Right lobe of liver (tissue), 6 donors: ENCODE measurements around the gene BCR. TPM values are rescaled to one million over a fixed set of nuclear protein-coding genes. Genes with fewer than 3 reads are reported as not detected.

ENCODE experiments used
- ATAC-seq, 4 donors: fragments of 200-7000 bp; cut with Tn5 transposase; one replicate each; pipeline ENCODE4 v1.9.1; 2020; ENCODE audit warnings: mild to moderate bottlenecking in 4 of 4, moderate library complexity in 4 of 4
- DNase-seq, 3 donors: peaks; one replicate each; pipeline ENCODE4 v3.0.0-alpha.2; 2020
- H3K27ac ChIP-seq, 3 donors: fragments of 200-600 bp; one replicate each; pipeline ENCODE4 v1.8.0; 2022
- H3K27me3 ChIP-seq, 2 donors: fragments of 200-600 bp; one replicate each; pipeline ENCODE4 v1.8.0; 2022
- H3K36me3 ChIP-seq, 4 donors: fragments of 200-600 bp; sonication (generic) in 1 of 4; one replicate each; pipeline versions ENCODE4 v1.5.1 to v1.8.0; 2017 to 2022; ENCODE audit warnings: control low read depth in 1 of 4
- H3K4me1 ChIP-seq, 4 donors: fragments of 200-600 bp; sonication (generic) in 1 of 4; one replicate each; pipeline versions ENCODE4 v1.5.1 to v1.8.0; 2017 to 2022; ENCODE audit warnings: control low read depth in 1 of 4
- H3K4me3 ChIP-seq, 3 donors: fragments of 200-600 bp; one replicate each; pipeline ENCODE4 v1.8.0; 2022
- H3K9me3 ChIP-seq, 4 donors: fragments of 200-600 bp; sonication (generic) in 1 of 4; one replicate each; pipeline versions ENCODE4 v1.5.1 to v1.8.0; 2017 to 2022; ENCODE audit warnings: control low read depth in 1 of 4
- POLR2A ChIP-seq: fragments of 450-650 bp; IDR thresholded peaks from one replicate; pipeline ENCODE4 v1.6.1; 2017; ENCODE audit warnings: antibody characterized with exemption, mild to moderate bottlenecking
- WGBS: methylation state at CpG from one replicate; pipeline ENCODE4 v1.1.6; 2018; ENCODE audit warnings: low coverage, low lambda C conversion rate; ENCODE audit not compliant: insufficient coverage; ENCODE audit errors: missing lambda C conversion rate; 5-methylcytosine and 5-hydroxymethylcytosine counted together
- intact Hi-C, 2 donors: fragments of 100-400 bp; cut with DNase I; formaldehyde crosslinking; loops; one replicate each; pipeline versions ENCODE4 v1.11.2 to v1.14.1; 2022
- total RNA-seq, 6 experiments: library from RNA; depleted of rRNA in 2 of 6; stranded (reverse); fragments of >200 nt in 2 of 6; fragmentation: NEBNext Ultra II Directional in 3 of 6; extraction: Animal tissue kit (Norgen Biotek cat#: 25700) in 3 of 6; gene quantifications; one replicate each; pipeline versions ENCODE4 v1.1.0 to v1.2.4, GENCODE V29; 2016 to 2023
- TF ChIP-seq, protein P1 (sequence below), 4 donors: fragments of 200-600 bp in 3 of 4; fragments of 450-650 bp in 1 of 4; IDR thresholded peaks; one replicate each; pipeline versions ENCODE4 v1.5.1 to v1.8.0; 2016 to 2022; ENCODE audit warnings: antibody characterized with exemption in 4 of 4, mild to moderate bottlenecking in 2 of 4
- donor health status: DM: no; HTN: yes; CAD: no.
- donor health status: DM: no; HTN: no; CAD: no.
- donor health status: DM: no; HTN: no; CAD: no.
- donor health status: DM: no; HTN: yes; CAD: no.
- donor health status: DM: no; HTN: yes; CAD: no.

Gene BCR
- total RNA-seq, 6 experiments from 2014 or later = 22.7 to 28.8 (median 24.3) TPM

DNA sequence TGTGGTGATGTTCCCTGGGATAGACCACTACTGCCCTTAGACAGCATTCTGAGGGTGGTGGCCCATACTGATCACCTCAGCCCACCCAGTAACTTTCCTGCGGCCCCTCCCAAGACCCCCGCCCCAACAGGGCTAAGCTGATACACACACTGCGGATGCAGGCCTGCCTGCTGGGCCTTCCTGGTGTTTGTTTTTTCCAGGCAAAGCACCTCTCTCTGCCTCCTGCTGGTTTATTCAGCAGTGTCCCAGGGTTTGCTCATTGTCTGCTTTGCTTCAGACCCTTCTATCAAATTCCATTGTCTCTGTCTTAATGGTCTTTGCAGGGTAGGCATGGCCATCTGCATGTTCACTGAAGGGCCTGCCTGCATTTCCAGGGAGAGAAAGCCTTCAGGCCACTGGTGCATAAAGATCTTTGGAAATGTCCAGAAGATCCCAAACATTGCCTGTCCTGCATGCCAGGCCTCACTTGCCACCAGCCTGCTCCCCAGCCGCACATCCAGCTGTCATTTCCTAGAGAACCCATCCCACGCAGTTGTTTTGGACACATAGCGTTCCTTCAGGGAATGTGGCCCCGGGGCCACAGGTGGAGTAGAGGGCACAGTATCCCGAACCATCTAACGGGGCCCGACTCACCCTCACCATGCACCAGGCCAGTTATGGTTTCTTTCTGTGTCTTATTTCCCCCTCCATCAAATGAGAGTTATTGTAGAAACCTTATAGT, 50.2 kb downstream of the BCR start:
- H3K4me1 ChIP-seq = peaks cover 0 to 12% (median 5%) of the 10 kb centered on the region in 4 donors
- no peak for DNase-seq
- no peak overlapping the region for H3K4me3 ChIP-seq
- H3K27ac ChIP-seq = no peak overlapping the region
- H3K9me3 ChIP-seq = no peaks in the 10 kb centered on the region
- peaks cover 0 to 3% (median 0%) of the 10 kb centered on the region in 4 donors for H3K36me3 ChIP-seq
- TF ChIP-seq, protein P1, sequence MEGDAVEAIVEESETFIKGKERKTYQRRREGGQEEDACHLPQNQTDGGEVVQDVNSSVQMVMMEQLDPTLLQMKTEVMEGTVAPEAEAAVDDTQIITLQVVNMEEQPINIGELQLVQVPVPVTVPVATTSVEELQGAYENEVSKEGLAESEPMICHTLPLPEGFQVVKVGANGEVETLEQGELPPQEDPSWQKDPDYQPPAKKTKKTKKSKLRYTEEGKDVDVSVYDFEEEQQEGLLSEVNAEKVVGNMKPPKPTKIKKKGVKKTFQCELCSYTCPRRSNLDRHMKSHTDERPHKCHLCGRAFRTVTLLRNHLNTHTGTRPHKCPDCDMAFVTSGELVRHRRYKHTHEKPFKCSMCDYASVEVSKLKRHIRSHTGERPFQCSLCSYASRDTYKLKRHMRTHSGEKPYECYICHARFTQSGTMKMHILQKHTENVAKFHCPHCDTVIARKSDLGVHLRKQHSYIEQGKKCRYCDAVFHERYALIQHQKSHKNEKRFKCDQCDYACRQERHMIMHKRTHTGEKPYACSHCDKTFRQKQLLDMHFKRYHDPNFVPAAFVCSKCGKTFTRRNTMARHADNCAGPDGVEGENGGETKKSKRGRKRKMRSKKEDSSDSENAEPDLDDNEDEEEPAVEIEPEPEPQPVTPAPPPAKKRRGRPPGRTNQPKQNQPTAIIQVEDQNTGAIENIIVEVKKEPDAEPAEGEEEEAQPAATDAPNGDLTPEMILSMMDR (IDR thresholded peaks at IDR 0.05) = no peak
- no peak for TF ChIP-seq POLR2A
- intact Hi-C loops = no loop called here
- 98% methylated on average over 9 of the region's 10 CpGs for WGBS
- no peak for ATAC-seq
- no peaks in the 10 kb centered on the region for H3K27me3 ChIP-seq

DNA sequence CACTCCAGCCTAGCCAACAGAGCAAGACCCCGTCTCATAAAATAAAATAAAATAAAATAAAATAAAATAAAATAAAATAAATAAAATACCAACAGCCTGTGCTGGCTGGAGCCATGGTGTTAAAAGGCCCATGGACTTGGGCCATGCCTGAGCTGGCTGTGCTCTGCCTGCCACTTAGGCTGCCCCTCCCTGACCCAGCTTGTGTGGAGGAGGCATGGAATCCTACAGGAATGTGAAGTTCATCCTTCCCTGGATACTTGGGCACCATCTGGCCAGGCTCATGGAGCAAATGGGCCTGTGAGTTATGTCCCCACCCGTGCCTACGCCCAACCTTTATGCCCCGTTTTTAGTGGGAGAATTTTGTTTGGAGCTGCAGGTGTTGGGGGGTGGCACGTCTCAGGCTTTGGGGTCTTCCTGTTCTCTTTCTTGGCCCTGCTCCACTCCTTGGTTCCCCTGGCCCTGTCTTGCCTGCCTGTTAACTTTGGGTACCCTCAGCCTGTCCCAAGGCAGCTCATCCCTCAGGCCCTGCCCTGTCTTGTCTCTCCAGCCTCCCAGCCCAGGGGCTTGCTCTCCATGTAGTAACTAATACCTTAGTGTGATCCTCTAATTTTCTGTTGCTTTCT, 51.3 kb downstream of the BCR start:
- intact Hi-C loops = no loop called here
- TF ChIP-seq, protein P1 (IDR thresholded peaks at IDR 0.05) = no peak
- TF ChIP-seq POLR2A = no peak
- H3K27me3 ChIP-seq = no peaks in the 10 kb centered on the region
- no peak overlapping the region for H3K4me3 ChIP-seq
- no peaks in the 10 kb centered on the region for H3K9me3 ChIP-seq
- no peak overlapping the region for H3K27ac ChIP-seq
- peaks cover 0 to 10% (median 5%) of the 10 kb centered on the region in 4 donors for H3K4me1 ChIP-seq
- WGBS = 89% methylated on average over 3 of the region's 5 CpGs
- H3K36me3 ChIP-seq = peaks cover 0 to 3% (median 0%) of the 10 kb centered on the region in 4 donors
- DNase-seq (no peak), ATAC-seq (no peak)

DNA sequence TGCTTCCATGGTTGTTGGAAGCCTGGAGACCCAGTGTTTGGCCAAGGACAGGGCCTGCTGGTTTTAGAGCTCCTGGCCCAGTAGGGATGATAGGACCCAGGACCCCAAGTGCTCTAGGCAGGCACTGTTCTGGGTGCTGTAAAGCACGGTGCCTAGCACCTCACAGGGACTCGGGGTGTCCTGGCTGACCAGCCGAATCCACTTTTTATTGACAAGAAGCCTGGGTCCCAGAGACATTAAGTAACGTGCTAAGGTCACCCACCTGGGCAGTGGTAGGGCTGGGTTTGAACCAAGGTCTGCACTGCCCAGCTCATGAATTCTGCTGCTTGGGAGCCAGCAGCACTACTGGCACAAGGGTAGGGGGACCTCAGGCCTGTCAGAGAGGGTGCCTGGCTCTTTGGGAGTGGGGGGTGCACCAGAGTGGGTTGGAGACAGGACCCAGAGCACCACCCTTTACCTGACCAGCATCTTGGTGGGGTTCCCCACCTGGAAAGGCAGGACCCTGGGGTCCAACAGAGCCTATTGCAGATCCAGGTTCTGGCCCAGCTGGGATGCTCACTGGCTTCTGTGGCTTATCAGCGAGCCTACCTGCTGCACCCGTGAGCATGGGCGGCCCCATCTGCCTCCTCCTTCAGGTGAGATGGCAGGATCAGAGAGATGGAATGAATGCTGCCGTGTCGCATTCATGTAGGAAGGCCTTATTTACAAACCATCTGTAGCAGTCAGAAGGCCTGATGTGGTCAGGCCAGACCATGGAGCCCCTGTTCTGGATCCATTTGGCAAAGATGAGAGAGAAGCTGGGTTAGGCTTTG, 52.0 kb downstream of the BCR start:
- ATAC-seq (no peak), DNase-seq (no peak)
- intact Hi-C loops = no loop called here
- H3K4me1 ChIP-seq = peaks cover 0 to 3% (median 2%) of the 10 kb centered on the region in 4 donors
- H3K9me3 ChIP-seq = no peaks in the 10 kb centered on the region
- no peak for TF ChIP-seq POLR2A
- TF ChIP-seq, protein P1 (IDR thresholded peaks at IDR 0.05) = no peak
- H3K27me3 ChIP-seq = no peaks in the 10 kb centered on the region
- peaks cover 0 to 3% (median 0%) of the 10 kb centered on the region in 4 donors for H3K36me3 ChIP-seq
- H3K4me3 ChIP-seq = no peak overlapping the region
- WGBS = no CpG with 5 or more reads among the region's 9 CpGs
- H3K27ac ChIP-seq = no peak overlapping the region

DNA sequence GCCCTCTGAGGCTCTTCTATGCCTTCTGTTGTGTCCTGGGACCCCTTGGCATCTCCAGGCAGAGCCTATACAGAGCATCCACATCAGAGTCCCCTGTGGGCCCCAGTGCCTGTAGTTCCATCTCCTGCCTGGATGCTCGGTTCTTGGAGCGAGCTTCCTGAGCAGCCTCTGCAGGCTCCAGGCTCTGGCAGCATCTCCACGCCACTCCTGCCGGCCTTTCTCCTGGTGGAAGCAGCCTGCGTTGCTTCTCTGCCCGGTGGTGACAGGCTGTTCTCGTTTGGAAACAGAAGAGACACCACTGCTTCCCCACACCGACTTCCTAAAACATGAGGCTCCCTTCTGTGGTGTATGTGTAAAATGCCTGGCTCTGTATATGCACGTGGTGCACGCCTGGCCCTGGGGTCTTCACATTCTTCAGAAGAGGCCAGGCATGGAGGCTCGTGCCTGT, 52.8 kb downstream of the BCR start:
- peaks cover 0 to 3% (median 0%) of the 10 kb centered on the region in 4 donors for H3K36me3 ChIP-seq
- 59% methylated on average over 6 of the region's 11 CpGs for WGBS
- DNase-seq = no peak
- no peaks in the 10 kb centered on the region for H3K27me3 ChIP-seq
- H3K9me3 ChIP-seq = no peaks in the 10 kb centered on the region
- TF ChIP-seq POLR2A = no peak
- TF ChIP-seq, protein P1 (IDR thresholded peaks at IDR 0.05) = no peak
- no peak overlapping the region for H3K27ac ChIP-seq
- peaks cover 0 to 2% (median 0%) of the 10 kb centered on the region in 4 donors for H3K4me1 ChIP-seq
- no peak for ATAC-seq
- intact Hi-C loops = no loop called here
- no peak overlapping the region for H3K4me3 ChIP-seq
